SK-N-MC (cell line): Measurements from ENCODE around the gene RUNX2.

Source experiments
- EZH2 ChIP-seq: fragments of 200-600 bp; sonication (generic); IDR thresholded peaks from one replicate; pipeline ENCODE4 v1.6.1; 2017; ENCODE audit warnings: antibody characterized with exemption
- FOXP2 ChIP-seq: optimal IDR thresholded peaks from 2 replicates; pipeline ENCODE3; 2011; ENCODE audit warnings: mild to moderate bottlenecking, moderate library complexity; ENCODE audit not compliant: insufficient read depth; ENCODE audit errors: extremely low read length, control extremely low read depth
- POLR2AphosphoS5 ChIP-seq: IDR thresholded peaks from 2 replicates; pipeline ENCODE4 v1.6.1; 2012; ENCODE audit warnings: mild to moderate bottlenecking, low read depth, low read length, borderline replicate concordance

DNA sequence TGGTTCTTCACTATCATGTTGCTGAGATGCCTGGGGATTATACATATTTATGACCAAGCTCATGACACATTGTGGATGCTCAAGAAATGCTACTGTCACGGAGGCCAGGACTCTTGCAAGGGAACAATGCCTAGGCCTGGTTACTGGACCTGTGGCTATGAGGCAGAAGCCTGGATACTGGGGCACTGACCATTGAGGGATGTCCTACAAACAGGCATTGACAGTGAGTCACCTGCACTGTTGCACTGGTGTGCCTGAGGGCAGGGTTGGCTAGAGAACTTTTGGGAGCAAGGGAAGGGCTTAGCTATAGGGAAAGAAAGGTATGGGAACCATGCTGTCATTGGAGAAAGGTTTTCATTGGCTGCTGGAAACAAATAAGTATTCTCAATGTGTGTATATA is 362.7 kb downstream of the RUNX2 start:
- TF ChIP-seq POLR2AphosphoS5 (no peak), EZH2 (no peak), FOXP2 (no peak)
